ENCODE results near the gene HELT. TPM values are rescaled to one million over a fixed set of nuclear protein-coding genes. Genes with fewer than 3 reads are reported as not detected.
A peak's percentile ranks its signal among the peaks of the same experiment; 100 is the strongest.

HELT gene
- total and polyA plus RNA-seq, 11 donors: not detected

DNA sequence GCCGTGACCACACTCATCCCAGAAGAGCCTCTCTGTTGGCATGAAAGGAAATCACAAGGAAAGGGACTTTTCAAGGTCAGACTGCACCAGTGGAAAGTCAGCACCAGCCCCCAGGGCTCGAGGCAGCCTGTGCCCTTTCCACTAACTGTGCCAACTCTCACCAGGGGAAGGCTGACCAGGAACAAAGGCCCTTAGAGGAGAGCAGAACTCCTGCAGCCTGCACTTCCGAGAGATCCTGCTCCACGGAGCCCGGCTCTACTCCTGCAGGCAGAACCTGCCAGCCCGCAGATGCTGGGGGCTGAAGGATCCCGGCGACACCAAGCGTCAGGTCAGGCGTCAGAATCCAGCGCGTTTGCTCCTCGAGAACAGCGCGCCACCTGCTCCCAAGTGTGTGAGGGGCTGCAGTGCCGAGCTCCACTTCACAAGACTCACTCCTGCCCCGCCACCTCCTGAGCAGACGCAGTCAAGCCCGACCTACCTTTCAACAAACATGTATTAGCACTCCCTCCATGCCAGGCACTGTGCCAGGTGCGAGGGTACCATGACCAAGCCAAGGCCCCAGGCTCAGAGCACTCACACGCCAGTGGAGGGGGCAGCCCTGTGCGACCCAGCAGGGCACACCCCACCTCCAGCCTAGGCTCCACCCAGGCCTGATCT lies 13.6 kb upstream of the HELT start:
- peak overlapping the region in 11 of 12 donors; percentile 5 to 42 (median 30) for H3K4me3 ChIP-seq
- H3K4me1 ChIP-seq: peaks cover 0 to 12% (median 9%) of the 10 kb centered on the region in 12 donors
- ATAC-seq (peak; percentile 64 to 79 (median 72)), DNase-seq (peak in 3 of 5 donors; percentile 27 to 65 (median 33))
- intact Hi-C loops (cut with DNase I): loop anchor here in 3 of 10 donors (1.0 to 10.0 kb wide), 4 partner anchors 130 to 179 kb away; no protein-coding TSS in a partner anchor
- no peaks in the 10 kb centered on the region for H3K9me3 ChIP-seq
- H3K27me3 ChIP-seq: peaks cover 0 to 20% (median 0%) of the 10 kb centered on the region in 9 donors
- WGBS, 4 donors: 13 to 17% (median 15%) methylated on average over 9 to 22 of the region's 22 CpGs
- no peak for TF ChIP-seq POLR2A (IDR thresholded peaks at IDR 0.05)
- TF ChIP-seq, protein P1, sequence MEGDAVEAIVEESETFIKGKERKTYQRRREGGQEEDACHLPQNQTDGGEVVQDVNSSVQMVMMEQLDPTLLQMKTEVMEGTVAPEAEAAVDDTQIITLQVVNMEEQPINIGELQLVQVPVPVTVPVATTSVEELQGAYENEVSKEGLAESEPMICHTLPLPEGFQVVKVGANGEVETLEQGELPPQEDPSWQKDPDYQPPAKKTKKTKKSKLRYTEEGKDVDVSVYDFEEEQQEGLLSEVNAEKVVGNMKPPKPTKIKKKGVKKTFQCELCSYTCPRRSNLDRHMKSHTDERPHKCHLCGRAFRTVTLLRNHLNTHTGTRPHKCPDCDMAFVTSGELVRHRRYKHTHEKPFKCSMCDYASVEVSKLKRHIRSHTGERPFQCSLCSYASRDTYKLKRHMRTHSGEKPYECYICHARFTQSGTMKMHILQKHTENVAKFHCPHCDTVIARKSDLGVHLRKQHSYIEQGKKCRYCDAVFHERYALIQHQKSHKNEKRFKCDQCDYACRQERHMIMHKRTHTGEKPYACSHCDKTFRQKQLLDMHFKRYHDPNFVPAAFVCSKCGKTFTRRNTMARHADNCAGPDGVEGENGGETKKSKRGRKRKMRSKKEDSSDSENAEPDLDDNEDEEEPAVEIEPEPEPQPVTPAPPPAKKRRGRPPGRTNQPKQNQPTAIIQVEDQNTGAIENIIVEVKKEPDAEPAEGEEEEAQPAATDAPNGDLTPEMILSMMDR (IDR thresholded peaks at IDR 0.05): no peak
- peak overlapping the region in 4 of 12 donors; percentile 1 to 42 (median 14) for H3K27ac ChIP-seq
- H3K36me3 ChIP-seq: no peaks in the 10 kb centered on the region

DNA sequence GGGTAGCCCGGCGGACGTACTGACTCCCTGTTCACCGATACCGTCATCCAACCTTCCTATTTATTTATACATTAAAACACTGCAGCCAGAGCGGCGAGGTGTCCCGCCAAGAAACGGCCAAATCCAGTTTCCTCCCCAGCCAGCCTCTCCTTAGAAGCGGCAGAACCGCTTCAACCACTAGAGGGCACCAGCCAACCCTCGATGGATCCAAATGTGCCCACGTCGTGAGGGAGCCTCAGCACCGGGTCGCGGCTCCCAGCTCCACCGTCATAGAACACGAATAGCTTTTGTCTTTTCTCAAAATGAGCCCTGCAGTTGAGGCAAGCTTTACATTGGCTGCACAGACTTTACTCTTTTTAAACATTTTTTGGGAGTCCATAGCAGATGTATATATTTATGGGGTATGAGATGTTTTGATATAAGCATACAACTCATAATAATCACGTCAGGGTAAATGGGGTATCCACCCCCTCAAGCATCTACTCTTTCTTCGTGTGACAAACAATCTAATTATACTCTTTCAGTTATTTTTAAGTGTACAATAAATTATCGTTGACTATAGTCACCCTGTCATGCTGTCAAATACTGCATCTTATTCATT lies 13.0 kb upstream of the HELT start:
- Histone ChIP-seq H3K27me3 (peaks cover 0 to 23% (median 0%) of the 10 kb centered on the region in 9 donors), H3K4me1 (peaks cover 0 to 12% (median 9%) of the 10 kb centered on the region in 12 donors), H3K36me3 (no peaks in the 10 kb centered on the region), H3K4me3 (peak overlapping the region in 11 of 12 donors; percentile 5 to 42 (median 30)), H3K27ac (peak overlapping the region in 4 of 12 donors; percentile 1 to 42 (median 14)), H3K9me3 (no peaks in the 10 kb centered on the region)
- DNase-seq: peak; percentile 79 to 88 (median 85)
- 6 to 7% (median 6%) methylated on average over 22 of the region's 22 CpGs for WGBS, 4 donors
- TF ChIP-seq, protein P1 (IDR thresholded peaks at IDR 0.05): peak in 11 of 12 donors; percentile 84 to 96 (median 93)
- no peak for TF ChIP-seq POLR2A (IDR thresholded peaks at IDR 0.05)
- intact Hi-C loops (cut with DNase I): loop anchor here in 3 of 10 donors (1.0 to 10.0 kb wide), 4 partner anchors 129 to 178 kb away; no protein-coding TSS in a partner anchor
- peak; percentile 83 to 95 (median 94) for ATAC-seq

DNA sequence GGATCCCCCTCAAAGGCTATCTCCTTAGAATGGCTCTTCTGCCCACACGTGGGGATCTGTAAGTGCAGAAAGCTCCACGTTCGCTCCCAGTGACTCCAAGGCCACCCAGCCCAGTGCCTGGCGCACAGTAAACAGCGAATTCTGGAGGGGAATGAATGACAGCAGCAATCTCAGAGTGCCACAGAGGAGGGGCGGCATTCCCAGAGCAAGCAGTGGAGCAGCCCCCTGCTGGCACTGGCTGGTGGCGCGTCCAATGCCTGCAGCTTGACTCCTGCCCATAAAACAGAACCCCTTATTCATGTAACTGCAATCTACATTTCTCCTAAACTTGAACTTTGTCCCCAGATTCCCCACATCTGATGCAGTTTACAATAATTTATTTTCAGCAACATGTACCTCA lies 6.9 kb upstream of the HELT start:
- no peak overlapping the region for H3K4me3 ChIP-seq
- TF ChIP-seq, protein P1 (IDR thresholded peaks at IDR 0.05): peak in 9 of 12 donors; percentile 10 to 33 (median 23)
- TF ChIP-seq POLR2A (IDR thresholded peaks at IDR 0.05): no peak
- ATAC-seq: no peak
- 28 to 35% (median 34%) methylated on average over 8 of the region's 8 CpGs for WGBS, 4 donors
- H3K36me3 ChIP-seq: no peaks in the 10 kb centered on the region
- no peak for DNase-seq
- H3K27ac ChIP-seq: no peak overlapping the region
- H3K27me3 ChIP-seq: peaks cover 1 to 75% (median 41%) of the 10 kb centered on the region in 9 donors
- peaks cover 0 to 6% (median 0%) of the 10 kb centered on the region in 12 donors for H3K4me1 ChIP-seq
- no peaks in the 10 kb centered on the region for H3K9me3 ChIP-seq
- intact Hi-C loops (cut with DNase I): no loop called here
